ENCODE data around the gene PCGF6.

- TF ChIP-seq POLR2A (IDR thresholded peaks at IDR 0.05) (no peak), CTCF (IDR thresholded peaks at IDR 0.05) (no peak)
Measured at GRCh38 chr10:103310197-103310596, 40.7 kb downstream of the PCGF6 start.

All from body of pancreas (tissue), 4 donors.